GM21423 (cell line): ENCODE results near the gene C19orf73.

Source experiments
- ATAC-seq: cut with Tn5 transposase; IDR thresholded peaks from one replicate; pipeline ENCODE4 v1.9.1; 2021; ENCODE audit warnings: mild to moderate bottlenecking, moderate library complexity; ENCODE audit not compliant: unreplicated experiment

C19orf73 gene

GRCh38 chr19:49070416-49070815, 48.5 kb downstream of the C19orf73 start:
- no peak for ATAC-seq

GRCh38 chr19:49069026-49069425, 49.9 kb downstream of the C19orf73 start:
- ATAC-seq = no peak
